ENCODE data around the gene MYCBP. TPM values are rescaled to one million over a fixed set of nuclear protein-coding genes. Genes with fewer than 3 reads are reported as not detected.

MYCBP gene
- total and polyA plus RNA-seq, 2 experiments from 2014 or later, result 33.6 to 82.3 TPM

DNA sequence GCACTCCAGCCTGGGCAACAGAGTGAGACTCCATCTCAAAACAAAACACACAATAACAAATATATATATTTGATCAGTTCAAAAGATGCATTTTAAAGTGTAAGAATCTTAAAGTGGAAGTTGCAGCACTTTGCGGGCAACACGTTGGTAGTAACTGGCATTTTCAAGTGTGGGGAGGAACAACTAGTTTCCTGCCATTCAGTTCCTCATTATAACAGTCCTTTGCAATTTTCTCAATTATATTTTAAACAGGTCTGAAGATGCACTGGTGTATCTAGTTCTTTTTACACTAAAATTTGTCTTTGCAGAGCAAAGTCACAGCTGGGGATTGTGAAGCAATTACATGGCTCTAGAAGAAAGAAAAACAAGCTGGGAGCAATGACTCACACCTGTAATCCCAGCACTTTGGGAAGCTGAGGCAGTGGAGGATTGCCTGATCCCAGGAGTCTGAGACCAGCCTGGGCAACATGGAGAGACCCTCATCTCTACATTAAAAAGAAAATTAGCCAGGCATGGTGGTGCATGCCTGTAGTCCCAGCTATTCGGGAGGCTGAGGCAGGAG is 38.8 kb downstream of the MYCBP start:
- Histone ChIP-seq H3K4me1 (ENCODE audit: insufficient read depth) (peaks cover 6% of the 10 kb centered on the region; the same call in 1 of the 2 replicates), H3F3A (replicated peaks; ENCODE audit: low read depth) (no peaks in the 10 kb centered on the region), H3K27ac (ENCODE audit: low read depth) (no peak overlapping the region), H3K9me2 (ENCODE audit: insufficient read depth) (no peaks in the 10 kb centered on the region), H4K20me1 (replicated peaks; ENCODE audit: insufficient read depth) (no peaks in the 10 kb centered on the region), H3K4me3 (no peak overlapping the region), H3K79me2 (replicated peaks; ENCODE audit: insufficient read depth) (no peaks in the 10 kb centered on the region), H3K36me3 (ENCODE audit: insufficient read depth) (0 out of 2 replicates have a peak, but pooled peaks cover 6% of the 10 kb centered on the region), H2AFZ (no peak overlapping the region), H3K4me2 (no peak overlapping the region), H3K27me3 (ENCODE audit: insufficient read depth) (no peaks in the 10 kb centered on the region)
- peaks cover 11% of the 10 kb centered on the region; the same call in 2 of the 3 replicates for H3K36me3 Mint-ChIP-seq (ENCODE audit: low read depth)
- no peak overlapping the region for H3K4me3 Mint-ChIP-seq
- peaks cover 7% of the 10 kb centered on the region for H3K27me3 Mint-ChIP-seq (ENCODE audit: insufficient read depth, low read depth, poor library complexity)
- TF ChIP-seq NANOG (IDR thresholded peaks at IDR 0.05; ENCODE audit: borderline replicate concordance), result no peak
- TF ChIP-seq CREB1 (CRISPR knock-in tag; IDR thresholded peaks at IDR 0.05; ENCODE audit: low read depth), result no peak
- no peak for TF ChIP-seq CTCF (conservative IDR thresholded peaks at IDR 0.05; ENCODE audit: low read depth in 2 of 2)
- no peak for TF ChIP-seq EZH2 (IDR thresholded peaks at IDR 0.05; ENCODE audit: low read depth, unreplicated experiment)
- TF ChIP-seq, protein P1, sequence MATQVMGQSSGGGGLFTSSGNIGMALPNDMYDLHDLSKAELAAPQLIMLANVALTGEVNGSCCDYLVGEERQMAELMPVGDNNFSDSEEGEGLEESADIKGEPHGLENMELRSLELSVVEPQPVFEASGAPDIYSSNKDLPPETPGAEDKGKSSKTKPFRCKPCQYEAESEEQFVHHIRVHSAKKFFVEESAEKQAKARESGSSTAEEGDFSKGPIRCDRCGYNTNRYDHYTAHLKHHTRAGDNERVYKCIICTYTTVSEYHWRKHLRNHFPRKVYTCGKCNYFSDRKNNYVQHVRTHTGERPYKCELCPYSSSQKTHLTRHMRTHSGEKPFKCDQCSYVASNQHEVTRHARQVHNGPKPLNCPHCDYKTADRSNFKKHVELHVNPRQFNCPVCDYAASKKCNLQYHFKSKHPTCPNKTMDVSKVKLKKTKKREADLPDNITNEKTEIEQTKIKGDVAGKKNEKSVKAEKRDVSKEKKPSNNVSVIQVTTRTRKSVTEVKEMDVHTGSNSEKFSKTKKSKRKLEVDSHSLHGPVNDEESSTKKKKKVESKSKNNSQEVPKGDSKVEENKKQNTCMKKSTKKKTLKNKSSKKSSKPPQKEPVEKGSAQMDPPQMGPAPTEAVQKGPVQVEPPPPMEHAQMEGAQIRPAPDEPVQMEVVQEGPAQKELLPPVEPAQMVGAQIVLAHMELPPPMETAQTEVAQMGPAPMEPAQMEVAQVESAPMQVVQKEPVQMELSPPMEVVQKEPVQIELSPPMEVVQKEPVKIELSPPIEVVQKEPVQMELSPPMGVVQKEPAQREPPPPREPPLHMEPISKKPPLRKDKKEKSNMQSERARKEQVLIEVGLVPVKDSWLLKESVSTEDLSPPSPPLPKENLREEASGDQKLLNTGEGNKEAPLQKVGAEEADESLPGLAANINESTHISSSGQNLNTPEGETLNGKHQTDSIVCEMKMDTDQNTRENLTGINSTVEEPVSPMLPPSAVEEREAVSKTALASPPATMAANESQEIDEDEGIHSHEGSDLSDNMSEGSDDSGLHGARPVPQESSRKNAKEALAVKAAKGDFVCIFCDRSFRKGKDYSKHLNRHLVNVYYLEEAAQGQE (IDR thresholded peaks at IDR 0.05; ENCODE audit: unreplicated experiment), result no peak
- no peak for TF ChIP-seq STAT1 (IDR thresholded peaks at IDR 0.05; ENCODE audit: unreplicated experiment)
- no peak for TF ChIP-seq JUNB (IDR thresholded peaks at IDR 0.05; ENCODE audit: unreplicated experiment)
- no peak for TF ChIP-seq POLR2AphosphoS5 (IDR thresholded peaks at IDR 0.05; ENCODE audit: low read depth)
- no peak for DNase-seq (ENCODE audit: low spot score)
- peaks cover 11% of the 10 kb centered on the region; the same call in 2 of the 3 replicates for H3K4me1 Mint-ChIP-seq
- no peaks in the 10 kb centered on the region for H3K9me3 Mint-ChIP-seq
- H3K27ac Mint-ChIP-seq, result no peak overlapping the region
- ATAC-seq, result no peak

GRCh38 chr1:38833146-38833545 is 40.0 kb downstream of the MYCBP start:
- peaks cover 6% of the 10 kb centered on the region; the same call in 1 of the 2 replicates for H3K4me1 ChIP-seq (ENCODE audit: insufficient read depth)
- DNase-seq (ENCODE audit: low spot score) (no peak), ATAC-seq (no peak)
- peaks cover 11% of the 10 kb centered on the region; the same call in 2 of the 3 replicates for H3K4me1 Mint-ChIP-seq
- no peaks in the 10 kb centered on the region for H3K27me3 ChIP-seq (ENCODE audit: insufficient read depth)
- no peaks in the 10 kb centered on the region for H3K36me3 ChIP-seq (ENCODE audit: insufficient read depth)
- H3F3A ChIP-seq (replicated peaks; ENCODE audit: low read depth), result no peaks in the 10 kb centered on the region
- peaks cover 6% of the 10 kb centered on the region for H3K27me3 Mint-ChIP-seq (ENCODE audit: insufficient read depth, low read depth, poor library complexity)
- no peaks in the 10 kb centered on the region; the same call in 2 of the 3 replicates for H3K36me3 Mint-ChIP-seq (ENCODE audit: low read depth)
- no peak overlapping the region for H3K4me3 ChIP-seq
- no peak for TF ChIP-seq CTCF (conservative IDR thresholded peaks at IDR 0.05; ENCODE audit: low read depth in 2 of 2)
- TF ChIP-seq EZH2 (IDR thresholded peaks at IDR 0.05; ENCODE audit: low read depth, unreplicated experiment), result no peak
- no peak for TF ChIP-seq JUNB (IDR thresholded peaks at IDR 0.05; ENCODE audit: unreplicated experiment)
- no peak for TF ChIP-seq EZH2phosphoT487 (IDR thresholded peaks at IDR 0.05; ENCODE audit: unreplicated experiment)
- TF ChIP-seq, protein P1 (IDR thresholded peaks at IDR 0.05; ENCODE audit: unreplicated experiment), result no peak
- no peak for TF ChIP-seq NANOG (IDR thresholded peaks at IDR 0.05; ENCODE audit: borderline replicate concordance)
- H3K4me2 ChIP-seq, result no peak overlapping the region
- no peak overlapping the region for H3K27ac ChIP-seq (ENCODE audit: low read depth)
- no peaks in the 10 kb centered on the region for H3K9me2 ChIP-seq (ENCODE audit: insufficient read depth)
- H3K79me2 ChIP-seq (replicated peaks; ENCODE audit: insufficient read depth), result no peaks in the 10 kb centered on the region
- H4K20me1 ChIP-seq (replicated peaks; ENCODE audit: insufficient read depth), result no peaks in the 10 kb centered on the region
- no peak overlapping the region for H3K4me3 Mint-ChIP-seq
- H3K27ac Mint-ChIP-seq, result no peak overlapping the region
- H2AFZ ChIP-seq, result no peak overlapping the region
- H3K9me3 Mint-ChIP-seq, result no peaks in the 10 kb centered on the region

Measured in GM23338 (cell line).